B cell (primary cell): ENCODE data around the gene ARHGAP42. TPM values are rescaled to one million over a fixed set of nuclear protein-coding genes. Genes with fewer than 3 reads are reported as not detected.
A peak's percentile ranks its signal among the peaks of the same experiment; 100 is the strongest.

Experiments
- ATAC-seq: fragments of 200-7000 bp; cut with Tn5 transposase; one replicate; pipeline ENCODE4 v1.10.0; 2021; ENCODE audit warnings: low read depth, mild to moderate bottlenecking, moderate number of reproducible peaks, moderate library complexity
- CTCF ChIA-PET: fragments of 350-600 bp; sonication (Branson Sonifier 250); formaldehyde crosslinking; loops from one replicate; lab custom pipeline; 2021; ENCODE audit warnings: antibody characterized with exemption, inconsistent platforms; lab: Charles Lee
- POLR2A ChIA-PET: fragments of 350-600 bp; sonication (Branson Sonifier 250); formaldehyde crosslinking; loops from one replicate; lab custom pipeline; 2021; ENCODE audit warnings: antibody characterized with exemption; lab: Charles Lee
- DNase-seq: peaks from one replicate; pipeline ENCODE4 v3.0.0; 2013
- H2AFZ ChIP-seq: 2 replicates; pipeline ENCODE4 v1.6.1; 2012; ENCODE audit warnings: mild to moderate bottlenecking, low read depth, low read length; ENCODE audit not compliant: insufficient read depth, poor library complexity, severe bottlenecking
- H3K27ac ChIP-seq, 2 donors: 1 replicate in 1 of 2; 2 replicates in 1 of 2; pipeline ENCODE4 v1.5.1; 2012 to 2013; ENCODE audit warnings: low read length in 2 of 2, mild to moderate bottlenecking in 2 of 2, moderate library complexity in 1 of 2
- H3K27me3 ChIP-seq, 4 experiments: fragments of 200-600 bp in 1 of 4; sonication (generic) in 1 of 4; replicated peaks in 1 of 4; 1 replicate in 2 of 4; 2 replicates in 2 of 4; pipeline versions ENCODE4 v1.6.1 to v1.7.0; 2013 to 2016; ENCODE audit warnings: low read length in 3 of 4, mild to moderate bottlenecking in 2 of 4, mixed read lengths in 1 of 4, moderate library complexity in 1 of 4; ENCODE audit not compliant: insufficient read depth in 4 of 4, control insufficient read depth in 3 of 4; ENCODE audit errors: control extremely low read depth in 1 of 4
- H3K36me3 ChIP-seq, 2 experiments: replicated peaks in 1 of 2; 1 replicate in 1 of 2; 2 replicates in 1 of 2; pipeline versions ENCODE4 v1.6.1 to v1.7.1; 2013; ENCODE audit warnings: low read length in 1 of 2; ENCODE audit not compliant: insufficient read depth in 2 of 2, control insufficient read depth in 1 of 2; ENCODE audit errors: control extremely low read depth in 1 of 2, extremely low read depth in 1 of 2
- H3K4me1 ChIP-seq, 2 donors: fragments of 200-600 bp in 1 of 2; sonication (generic) in 1 of 2; 1 replicate in 1 of 2; 2 replicates in 1 of 2; pipeline versions ENCODE4 v1.5.1 to v1.6.1; 2013 to 2017; ENCODE audit warnings: low read length in 2 of 2; ENCODE audit not compliant: control insufficient read depth in 2 of 2, insufficient read depth in 2 of 2
- H3K4me2 ChIP-seq: replicated peaks from 2 replicates; pipeline ENCODE3; 2012; ENCODE audit warnings: mild to moderate bottlenecking, low read depth, low read length; ENCODE audit not compliant: poor library complexity, severe bottlenecking
- H3K4me3 ChIP-seq, 5 experiments: fragments of 200-600 bp in 1 of 5; sonication (generic) in 1 of 5; 1 replicate in 3 of 5; 2 replicates in 2 of 5; pipeline versions ENCODE4 v1.5.1 to v1.7.0; 2011 to 2016; ENCODE audit warnings: low read length in 4 of 5, mild to moderate bottlenecking in 4 of 5, low read depth in 2 of 5, control low read depth in 1 of 5, moderate library complexity in 1 of 5; ENCODE audit not compliant: insufficient read depth in 1 of 5; ENCODE audit errors: control extremely low read depth in 1 of 5, extremely low read depth in 1 of 5
- H3K79me2 ChIP-seq: fragments of 200-600 bp; sonication (generic); one replicate; pipeline ENCODE4 v1.6.0; 2016; ENCODE audit warnings: low read length; ENCODE audit not compliant: control insufficient read depth, insufficient read depth
- H3K9ac ChIP-seq: fragments of 200-600 bp; sonication (generic); 2 replicates; pipeline ENCODE4 v1.6.1; 2017; ENCODE audit warnings: mild to moderate bottlenecking, low read length, moderate library complexity
- H3K9me3 ChIP-seq, 3 donors: one replicate each; pipeline versions ENCODE4 v1.6.1 to v1.7.1; 2013; ENCODE audit warnings: low read length in 2 of 3; ENCODE audit not compliant: control insufficient read depth in 2 of 3, insufficient read depth in 1 of 3; ENCODE audit errors: control extremely low read depth in 1 of 3
- H4K20me1 ChIP-seq: 2 replicates; pipeline ENCODE4 v1.6.0; 2012; ENCODE audit warnings: mild to moderate bottlenecking, low read length; ENCODE audit not compliant: insufficient read depth, control insufficient read depth, poor library complexity, severe bottlenecking
- H3K27ac Mint-ChIP-seq: one replicate; pipeline ENCODE4 v1.8.0; 2021; ENCODE audit warnings: mixed read lengths
- H3K27me3 Mint-ChIP-seq: one replicate; pipeline ENCODE4 v1.8.0; 2021; ENCODE audit warnings: mixed read lengths
- H3K4me1 Mint-ChIP-seq: one replicate; pipeline ENCODE4 v1.8.0; 2021; ENCODE audit warnings: mixed read lengths
- H3K4me3 Mint-ChIP-seq: one replicate; pipeline ENCODE4 v1.8.0; 2021; ENCODE audit warnings: mixed read lengths
- H3K9me3 Mint-ChIP-seq: one replicate; pipeline ENCODE4 v1.8.0; 2022; ENCODE audit warnings: mixed read lengths; ENCODE audit not compliant: insufficient read depth
- CTCF ChIP-seq: fragments of 200-600 bp; IDR thresholded peaks from one replicate; pipeline ENCODE4 v1.8.0; 2022; ENCODE audit warnings: antibody characterized with exemption, mild to moderate bottlenecking
- EZH2 ChIP-seq: IDR thresholded peaks from 2 replicates; pipeline ENCODE4 v1.6.1; 2012; ENCODE audit warnings: borderline replicate concordance, low read depth, mild to moderate bottlenecking, moderate library complexity, low read length; ENCODE audit not compliant: insufficient read depth, poor library complexity, severe bottlenecking
- WGBS: methylation state at CpG from one replicate; pipeline ENCODE4 v1.1.5; 2013; ENCODE audit warnings: missing lambda C conversion rate; ENCODE audit not compliant: insufficient coverage; 5-methylcytosine and 5-hydroxymethylcytosine counted together
- intact Hi-C: fragments of 100-400 bp; cut with micrococcal nuclease; formaldehyde crosslinking; loops from one replicate; pipeline ENCODE4 v1.10.0; 2022
- polyA plus RNA-seq: library from polyadenylated mRNA; depleted of rRNA; stranded (reverse); fragments of >200 nt; gene quantifications from 2 replicates; pipeline ENCODE4 v1.2.3, GENCODE V29; 2012
- total RNA-seq, 2 donors: library from RNA; stranded (reverse); fragments of 120-200 nt in 1 of 2; gene quantifications; 1 replicate in 1 of 2; 2 replicates in 1 of 2; pipeline versions ENCODE4 v1.2.3 to v1.2.4, GENCODE V29; 2013 to 2022

The ARHGAP42 gene
- total and polyA plus RNA-seq, 2 donors (not counting 1 experiment from before 2014, with no cell fraction given) = 3.8 to 4.9 TPM

DNA sequence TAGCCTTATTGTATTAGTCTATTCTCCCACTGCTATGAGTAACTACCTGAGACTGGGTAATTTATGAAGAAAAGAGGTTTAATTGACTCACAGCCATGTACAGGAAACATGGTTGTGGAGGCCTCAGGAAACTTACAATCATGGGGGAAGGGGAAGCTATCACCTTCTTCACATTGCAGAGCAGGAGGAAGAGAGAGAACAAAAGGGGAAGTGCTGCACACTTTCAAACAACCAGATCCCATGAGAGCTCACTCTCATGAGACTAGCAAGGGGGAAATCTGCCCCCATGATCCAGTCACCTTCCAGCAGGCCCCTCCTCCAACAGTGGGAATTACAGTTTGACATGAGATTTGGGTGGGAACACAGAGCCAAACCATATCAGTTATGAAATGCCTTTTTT is 179.4 kb downstream of the ARHGAP42 start:
- CTCF ChIA-PET = interaction anchor here (1.6 to 2.2 kb wide), 3 partner anchors 18 to 289 kb away, joined by 4 to 5 read pairs (median 4); no protein-coding TSS in a partner anchor
- peak; percentile 39 for DNase-seq
- peak; percentile 65 for ATAC-seq

DNA sequence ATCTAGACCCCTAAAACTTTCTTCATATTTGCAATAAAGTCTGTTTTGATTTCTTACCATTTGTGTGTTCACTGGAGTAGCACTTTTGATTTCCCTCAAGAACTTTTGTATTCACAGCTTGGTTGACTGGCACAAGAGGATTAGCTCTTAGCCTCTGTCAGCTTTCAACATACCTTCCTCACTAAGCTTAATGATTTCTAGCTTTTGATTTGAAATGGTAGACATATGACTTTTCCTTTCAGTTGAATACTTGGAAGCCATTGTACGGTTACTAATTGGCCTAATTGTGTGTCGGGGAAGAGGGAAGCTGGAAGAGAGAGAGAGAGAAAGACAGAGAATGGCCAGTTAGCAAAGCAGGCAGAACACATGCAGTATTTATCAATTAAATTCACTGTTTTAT is 180.5 kb downstream of the ARHGAP42 start:
- ChIA-PET POLR2A (no interaction called here), CTCF (interaction anchor here (1.3 to 2.2 kb wide), 3 partner anchors 13 to 290 kb away, joined by 4 to 6 read pairs (median 4); no protein-coding TSS in a partner anchor)
- Mint-ChIP-seq H3K4me3 (no peak overlapping the region), H3K4me1 (peaks cover 24% of the 10 kb centered on the region), H3K9me3 (peaks cover 9% of the 10 kb centered on the region), H3K27me3 (no peaks in the 10 kb centered on the region), H3K27ac (peak overlapping the region; percentile 47)
- Histone ChIP-seq H3K4me1 (peaks cover 8 to 11% of the 10 kb centered on the region in 2 donors), H3K9ac (no peak overlapping the region), H3K4me3 (no peak overlapping the region), H3K27me3 (no peaks in the 10 kb centered on the region), H3K79me2 (no peaks in the 10 kb centered on the region), H3K9me3 (peaks cover 3 to 12% (median 6%) of the 10 kb centered on the region in 3 donors), H4K20me1 (no peaks in the 10 kb centered on the region), H3K36me3 (no peaks in the 10 kb centered on the region), H3K27ac (no peak overlapping the region), H2AFZ (no peak overlapping the region), H3K4me2 (no peak overlapping the region)
- DNase-seq (no peak), ATAC-seq (no peak)
- WGBS = no CpG with 5 or more reads among the region's 2 CpGs
- TF ChIP-seq EZH2 (no peak), CTCF (no peak)
- intact Hi-C loops = no loop called here

More for the DNA sequence above, 179.4 kb downstream of the ARHGAP42 start:
- Histone ChIP-seq H3K27ac (peak overlapping the region in 1 of 2 donors; percentile 62), H3K9ac (no peak overlapping the region), H3K79me2 (no peaks in the 10 kb centered on the region), H2AFZ (no peak overlapping the region), H3K27me3 (no peaks in the 10 kb centered on the region), H3K36me3 (no peaks in the 10 kb centered on the region), H3K4me2 (no peak overlapping the region), H3K9me3 (peaks cover 3 to 12% (median 6%) of the 10 kb centered on the region in 3 donors), H4K20me1 (no peaks in the 10 kb centered on the region), H3K4me1 (peaks cover 8 to 11% of the 10 kb centered on the region in 2 donors), H3K4me3 (no peak overlapping the region)
- TF ChIP-seq EZH2 (no peak), CTCF (no peak)
- H3K27me3 Mint-ChIP-seq = no peaks in the 10 kb centered on the region
- peak overlapping the region; percentile 59 for H3K27ac Mint-ChIP-seq
- intact Hi-C loops = no loop called here
- peaks cover 9% of the 10 kb centered on the region for H3K9me3 Mint-ChIP-seq
- no peak overlapping the region for H3K4me3 Mint-ChIP-seq
- POLR2A ChIA-PET = no interaction called here
- H3K4me1 Mint-ChIP-seq = peaks cover 24% of the 10 kb centered on the region
